H9 (cell line): ENCODE measurements around the gene ACOX3. TPM values are rescaled to one million over a fixed set of nuclear protein-coding genes. Genes with fewer than 3 reads are reported as not detected.

Source experiments
- DNase-seq: peaks from one replicate; pipeline ENCODE4 v3.0.0-alpha.2; 2017
- H2AFZ ChIP-seq: one replicate; pipeline ENCODE4 v1.6.1; 2013; ENCODE audit warnings: mild to moderate bottlenecking, low read length, control low read depth, moderate library complexity
- H2AK5ac ChIP-seq: 2 replicates; pipeline ENCODE4 v1.6.1; 2013; ENCODE audit warnings: low read length, control low read depth, mixed read lengths; ENCODE audit not compliant: insufficient read length
- H2BK120ac ChIP-seq: one replicate; pipeline ENCODE4 v1.6.1; 2013; ENCODE audit warnings: low read depth, mild to moderate bottlenecking, low read length, control low read depth, inconsistent platforms; ENCODE audit not compliant: poor library complexity, severe bottlenecking
- H2BK12ac ChIP-seq: 2 replicates; pipeline ENCODE4 v1.6.1; 2013; ENCODE audit warnings: low read length, control low read depth, mixed read lengths, low read depth; ENCODE audit not compliant: insufficient read length
- H2BK15ac ChIP-seq: 2 replicates; pipeline ENCODE4 v1.6.1; 2013; ENCODE audit warnings: low read depth, low read length, control low read depth
- H2BK20ac ChIP-seq: one replicate; pipeline ENCODE4 v1.6.1; 2013; ENCODE audit warnings: low read depth, mild to moderate bottlenecking, low read length, control low read depth, inconsistent platforms; ENCODE audit not compliant: poor library complexity, severe bottlenecking
- H2BK5ac ChIP-seq: 2 replicates; pipeline ENCODE4 v1.6.1; 2013; ENCODE audit warnings: low read length, control low read depth, mixed read lengths; ENCODE audit not compliant: insufficient read length
- H3K14ac ChIP-seq: 2 replicates; pipeline ENCODE4 v1.6.1; 2013; ENCODE audit warnings: low read length, control low read depth; ENCODE audit not compliant: insufficient read depth
- H3K18ac ChIP-seq: 2 replicates; pipeline ENCODE4 v1.6.1; 2013; ENCODE audit warnings: low read depth, mild to moderate bottlenecking, mixed read lengths, low read length, control low read depth; ENCODE audit not compliant: insufficient read length
- H3K23ac ChIP-seq: 2 replicates; pipeline ENCODE4 v1.6.1; 2013; ENCODE audit warnings: low read length, control low read depth, mixed read lengths, low read depth; ENCODE audit not compliant: insufficient read length
- H3K23me2 ChIP-seq: 2 replicates; pipeline ENCODE4 v1.6.1; 2013; ENCODE audit warnings: low read depth, mild to moderate bottlenecking, mixed read lengths, low read length, control low read depth; ENCODE audit not compliant: insufficient read length, poor library complexity, severe bottlenecking
- H3K27ac ChIP-seq: 2 replicates; pipeline ENCODE4 v1.5.1; 2013; ENCODE audit warnings: low read length, control low read depth, mixed read lengths, low read depth; ENCODE audit not compliant: insufficient read length
- H3K27me3 ChIP-seq: 2 replicates; pipeline ENCODE4 v1.6.1; 2013; ENCODE audit warnings: low read length, control low read depth, inconsistent platforms; ENCODE audit not compliant: insufficient read depth
- H3K4ac ChIP-seq: 2 replicates; pipeline ENCODE4 v1.6.1; 2013; ENCODE audit warnings: low read depth, mild to moderate bottlenecking, control low read depth, inconsistent platforms, low read length, moderate library complexity
- H3K4me1 ChIP-seq: 2 replicates; pipeline ENCODE4 v1.6.1; 2013; ENCODE audit warnings: low read length, control low read depth, inconsistent platforms; ENCODE audit not compliant: insufficient read depth
- H3K4me2 ChIP-seq: 2 replicates; pipeline ENCODE4 v1.6.1; 2013; ENCODE audit warnings: low read length, control low read depth, mixed read lengths; ENCODE audit not compliant: insufficient read length, insufficient read depth
- H3K56ac ChIP-seq: 2 replicates; pipeline ENCODE4 v1.6.1; 2013; ENCODE audit warnings: low read depth, mild to moderate bottlenecking, mixed read lengths, low read length, control low read depth; ENCODE audit not compliant: insufficient read length
- H3K79me1 ChIP-seq: 2 replicates; pipeline ENCODE4 v1.6.1; 2013; ENCODE audit warnings: low read depth, mild to moderate bottlenecking, moderate library complexity, low read length, control low read depth, inconsistent platforms; ENCODE audit not compliant: insufficient read depth, poor library complexity, severe bottlenecking
- H3K79me2 ChIP-seq: 2 replicates; pipeline ENCODE4 v1.6.1; 2013; ENCODE audit warnings: low read length, control low read depth, inconsistent platforms; ENCODE audit not compliant: insufficient read depth
- H3K9ac ChIP-seq: 2 replicates; pipeline ENCODE4 v1.6.1; 2013; ENCODE audit warnings: low read length, control low read depth, mixed read lengths; ENCODE audit not compliant: insufficient read length; ENCODE audit errors: extremely low read depth
- H3K9me3 ChIP-seq: one replicate; pipeline ENCODE4 v1.6.1; 2013; ENCODE audit warnings: low read depth, low read length, inconsistent platforms; ENCODE audit not compliant: control insufficient read depth
- H3T11ph ChIP-seq: one replicate; pipeline ENCODE4 v1.6.1; 2013; ENCODE audit warnings: mild to moderate bottlenecking, low read length, control low read depth, inconsistent platforms
- H4K20me1 ChIP-seq: one replicate; pipeline ENCODE4 v1.6.1; 2013; ENCODE audit not compliant: control insufficient read depth, insufficient read length, insufficient read depth
- H4K5ac ChIP-seq: 2 replicates; pipeline ENCODE4 v1.6.1; 2013; ENCODE audit warnings: low read depth, mild to moderate bottlenecking, mixed read lengths, low read length, control low read depth; ENCODE audit not compliant: insufficient read length
- H4K8ac ChIP-seq: replicated peaks from 2 replicates; pipeline ENCODE4 v1.6.1; 2013; ENCODE audit warnings: low read length, control low read depth, mixed read lengths, low read depth; ENCODE audit not compliant: insufficient read length
- H4K91ac ChIP-seq: 2 replicates; pipeline ENCODE4 v1.6.1; 2013; ENCODE audit warnings: low read depth, mild to moderate bottlenecking, moderate library complexity, mixed read lengths, low read length, control low read depth; ENCODE audit not compliant: insufficient read length
- H3K27ac Mint-ChIP-seq, 3 experiments: 2 replicates in 2 of 3; 3 replicates in 1 of 3; pipeline ENCODE4 v1.8.0; 2020 to 2021; ENCODE audit warnings: mixed read lengths in 3 of 3, mild to moderate bottlenecking in 1 of 3, moderate library complexity in 1 of 3
- H3K27me3 Mint-ChIP-seq: 2 replicates; pipeline ENCODE4 v1.8.0; 2021; ENCODE audit warnings: low read depth, mild to moderate bottlenecking, moderate library complexity, mixed read lengths
- H3K36me3 Mint-ChIP-seq, 3 experiments: 2 replicates in 2 of 3; 3 replicates in 1 of 3; pipeline ENCODE4 v1.8.0; 2020 to 2021; ENCODE audit warnings: low read depth in 3 of 3, mixed read lengths in 3 of 3; ENCODE audit not compliant: insufficient read depth in 1 of 3
- H3K4me1 Mint-ChIP-seq, 2 experiments: 2 replicates each; pipeline ENCODE4 v1.8.0; 2020; ENCODE audit warnings: mixed read lengths in 2 of 2
- H3K4me3 Mint-ChIP-seq, 2 experiments: 2 replicates in 1 of 2; 3 replicates in 1 of 2; pipeline ENCODE4 v1.8.0; 2020 to 2021; ENCODE audit warnings: mild to moderate bottlenecking in 2 of 2, mixed read lengths in 2 of 2, moderate library complexity in 1 of 2
- H3K9me3 Mint-ChIP-seq, 2 experiments: 2 replicates in 1 of 2; 3 replicates in 1 of 2; pipeline ENCODE4 v1.8.0; 2020; ENCODE audit warnings: mild to moderate bottlenecking in 2 of 2, mixed read lengths in 2 of 2, moderate library complexity in 1 of 2
- WGBS: extraction: QIAGEN DNeasy Blood & Tissue Kit; methylation state at CpG from one replicate; pipeline ENCODE4 v1.1.7; 2013; ENCODE audit warnings: missing lambda C conversion rate, low lambda C conversion rate, mixed read lengths; ENCODE audit not compliant: insufficient read length; ENCODE audit errors: extremely low coverage; 5-methylcytosine and 5-hydroxymethylcytosine counted together
- total RNA-seq: library from RNA; stranded (reverse); gene quantifications from 2 replicates; pipeline ENCODE4 v1.2.1, GENCODE V29; 2021
- TF ChIP-seq, protein P1 (sequence below): fragments of 200-600 bp; sonication (generic); conservative IDR thresholded peaks from 3 replicates; pipeline ENCODE4 v1.8.0; 2021; ENCODE audit warnings: antibody characterized with exemption, mild to moderate bottlenecking

The ACOX3 gene
- total RNA-seq, 1 experiment from 2014 or later = 13.8 TPM

GRCh38 chr4:8419222-8420041, 21.1 kb downstream of the ACOX3 start:
- no peak overlapping the region for H2AK5ac ChIP-seq
- H4K20me1 ChIP-seq = no peaks in the 10 kb centered on the region
- peaks cover 3% of the 10 kb centered on the region for H3K27me3 Mint-ChIP-seq
- H3K79me1 ChIP-seq = no peaks in the 10 kb centered on the region
- no peaks in the 10 kb centered on the region for H3K79me2 ChIP-seq
- no peak overlapping the region for H2BK15ac ChIP-seq
- no peak overlapping the region for H4K91ac ChIP-seq
- no peaks in the 10 kb centered on the region for H3K9me3 ChIP-seq
- no peak for DNase-seq
- no peaks in the 10 kb centered on the region for H3K9me3 Mint-ChIP-seq
- no peak overlapping the region for H3K18ac ChIP-seq
- H3K9ac ChIP-seq = no peak overlapping the region
- H3K56ac ChIP-seq = no peak overlapping the region
- H3K4me1 ChIP-seq = no peaks in the 10 kb centered on the region
- no peak overlapping the region for H3K23ac ChIP-seq
- H3K27ac ChIP-seq = no peak overlapping the region
- H3K4me2 ChIP-seq = no peak overlapping the region
- H3K27ac Mint-ChIP-seq = peak overlapping the region in 1 of 3 experiments; percentile 36; a peak in 2 of 7 replicates
- H2AFZ ChIP-seq = no peak overlapping the region
- H4K8ac ChIP-seq = no peak overlapping the region
- WGBS = no CpG with 5 or more reads among the region's 12 CpGs
- no peak overlapping the region for H3K4me3 Mint-ChIP-seq
- no peaks in the 10 kb centered on the region for H3K23me2 ChIP-seq
- H4K5ac ChIP-seq = no peak overlapping the region
- H3K14ac ChIP-seq = no peak overlapping the region
- H2BK12ac ChIP-seq = no peak overlapping the region
- no peak overlapping the region for H2BK20ac ChIP-seq
- no peaks in the 10 kb centered on the region for H3K4me1 Mint-ChIP-seq
- no peak overlapping the region for H3T11ph ChIP-seq
- no peak overlapping the region for H2BK120ac ChIP-seq
- no peak overlapping the region for H2BK5ac ChIP-seq
- H3K27me3 ChIP-seq = no peaks in the 10 kb centered on the region
- H3K36me3 Mint-ChIP-seq = peaks cover 0 to 3% (median 0%) of the 10 kb centered on the region in 3 experiments; a peak in 1 of 7 replicates
- no peak overlapping the region for H3K4ac ChIP-seq
- TF ChIP-seq, protein P1, sequence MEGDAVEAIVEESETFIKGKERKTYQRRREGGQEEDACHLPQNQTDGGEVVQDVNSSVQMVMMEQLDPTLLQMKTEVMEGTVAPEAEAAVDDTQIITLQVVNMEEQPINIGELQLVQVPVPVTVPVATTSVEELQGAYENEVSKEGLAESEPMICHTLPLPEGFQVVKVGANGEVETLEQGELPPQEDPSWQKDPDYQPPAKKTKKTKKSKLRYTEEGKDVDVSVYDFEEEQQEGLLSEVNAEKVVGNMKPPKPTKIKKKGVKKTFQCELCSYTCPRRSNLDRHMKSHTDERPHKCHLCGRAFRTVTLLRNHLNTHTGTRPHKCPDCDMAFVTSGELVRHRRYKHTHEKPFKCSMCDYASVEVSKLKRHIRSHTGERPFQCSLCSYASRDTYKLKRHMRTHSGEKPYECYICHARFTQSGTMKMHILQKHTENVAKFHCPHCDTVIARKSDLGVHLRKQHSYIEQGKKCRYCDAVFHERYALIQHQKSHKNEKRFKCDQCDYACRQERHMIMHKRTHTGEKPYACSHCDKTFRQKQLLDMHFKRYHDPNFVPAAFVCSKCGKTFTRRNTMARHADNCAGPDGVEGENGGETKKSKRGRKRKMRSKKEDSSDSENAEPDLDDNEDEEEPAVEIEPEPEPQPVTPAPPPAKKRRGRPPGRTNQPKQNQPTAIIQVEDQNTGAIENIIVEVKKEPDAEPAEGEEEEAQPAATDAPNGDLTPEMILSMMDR = no peak
